ENCODE measurements around the gene CHI3L1. TPM values are rescaled to one million over a fixed set of nuclear protein-coding genes. Genes with fewer than 3 reads are reported as not detected.

The CHI3L1 gene
- total RNA-seq, 4 donors from 2014 or later = 7.3 to 625 (median 33.2) TPM

DNA sequence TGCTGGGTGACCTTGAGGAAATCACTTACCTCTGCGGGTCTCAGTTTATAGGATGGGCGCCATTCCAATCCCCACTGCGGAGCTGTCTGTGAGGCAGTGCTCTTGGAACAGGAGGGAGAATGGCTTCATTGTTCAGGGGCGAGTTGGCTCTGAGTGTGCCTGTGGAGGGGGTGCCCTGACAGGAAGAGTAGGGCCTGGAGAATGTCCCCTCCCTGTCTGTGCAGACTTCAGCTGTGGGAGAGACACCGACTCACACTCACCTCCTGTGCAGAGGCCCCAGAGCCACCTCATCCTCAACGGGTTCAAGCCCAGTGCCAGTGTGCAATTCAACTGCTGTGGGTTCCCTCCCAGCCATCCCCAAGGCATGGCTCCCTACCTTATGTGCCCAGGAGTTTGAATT, 41.8 kb downstream of the CHI3L1 start:
- TF ChIP-seq, protein P1, sequence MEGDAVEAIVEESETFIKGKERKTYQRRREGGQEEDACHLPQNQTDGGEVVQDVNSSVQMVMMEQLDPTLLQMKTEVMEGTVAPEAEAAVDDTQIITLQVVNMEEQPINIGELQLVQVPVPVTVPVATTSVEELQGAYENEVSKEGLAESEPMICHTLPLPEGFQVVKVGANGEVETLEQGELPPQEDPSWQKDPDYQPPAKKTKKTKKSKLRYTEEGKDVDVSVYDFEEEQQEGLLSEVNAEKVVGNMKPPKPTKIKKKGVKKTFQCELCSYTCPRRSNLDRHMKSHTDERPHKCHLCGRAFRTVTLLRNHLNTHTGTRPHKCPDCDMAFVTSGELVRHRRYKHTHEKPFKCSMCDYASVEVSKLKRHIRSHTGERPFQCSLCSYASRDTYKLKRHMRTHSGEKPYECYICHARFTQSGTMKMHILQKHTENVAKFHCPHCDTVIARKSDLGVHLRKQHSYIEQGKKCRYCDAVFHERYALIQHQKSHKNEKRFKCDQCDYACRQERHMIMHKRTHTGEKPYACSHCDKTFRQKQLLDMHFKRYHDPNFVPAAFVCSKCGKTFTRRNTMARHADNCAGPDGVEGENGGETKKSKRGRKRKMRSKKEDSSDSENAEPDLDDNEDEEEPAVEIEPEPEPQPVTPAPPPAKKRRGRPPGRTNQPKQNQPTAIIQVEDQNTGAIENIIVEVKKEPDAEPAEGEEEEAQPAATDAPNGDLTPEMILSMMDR (IDR thresholded peaks at IDR 0.05; ENCODE audit: low read depth) = no peak

DNA sequence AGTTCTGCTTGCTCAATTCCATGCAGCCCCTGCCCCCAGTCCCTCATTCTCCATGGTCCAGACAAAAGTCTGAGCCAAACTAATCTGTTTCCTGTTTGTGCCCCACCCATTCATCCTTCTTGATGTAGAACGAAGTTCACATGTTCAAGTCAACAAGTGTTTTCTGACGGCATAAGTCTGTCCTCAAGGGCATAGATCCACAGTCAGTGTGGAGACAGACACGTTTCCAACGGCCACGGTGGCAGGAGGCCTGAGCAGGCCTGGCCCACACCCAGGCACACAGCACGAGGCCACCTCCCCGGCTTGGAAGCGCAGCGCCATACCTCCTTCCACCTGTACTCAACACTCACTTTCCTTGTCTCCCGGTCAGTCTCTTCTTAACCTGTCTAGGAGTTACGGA, 42.9 kb downstream of the CHI3L1 start:
- TF ChIP-seq, protein P1 (IDR thresholded peaks at IDR 0.05; ENCODE audit: low read depth) = no peak

DNA sequence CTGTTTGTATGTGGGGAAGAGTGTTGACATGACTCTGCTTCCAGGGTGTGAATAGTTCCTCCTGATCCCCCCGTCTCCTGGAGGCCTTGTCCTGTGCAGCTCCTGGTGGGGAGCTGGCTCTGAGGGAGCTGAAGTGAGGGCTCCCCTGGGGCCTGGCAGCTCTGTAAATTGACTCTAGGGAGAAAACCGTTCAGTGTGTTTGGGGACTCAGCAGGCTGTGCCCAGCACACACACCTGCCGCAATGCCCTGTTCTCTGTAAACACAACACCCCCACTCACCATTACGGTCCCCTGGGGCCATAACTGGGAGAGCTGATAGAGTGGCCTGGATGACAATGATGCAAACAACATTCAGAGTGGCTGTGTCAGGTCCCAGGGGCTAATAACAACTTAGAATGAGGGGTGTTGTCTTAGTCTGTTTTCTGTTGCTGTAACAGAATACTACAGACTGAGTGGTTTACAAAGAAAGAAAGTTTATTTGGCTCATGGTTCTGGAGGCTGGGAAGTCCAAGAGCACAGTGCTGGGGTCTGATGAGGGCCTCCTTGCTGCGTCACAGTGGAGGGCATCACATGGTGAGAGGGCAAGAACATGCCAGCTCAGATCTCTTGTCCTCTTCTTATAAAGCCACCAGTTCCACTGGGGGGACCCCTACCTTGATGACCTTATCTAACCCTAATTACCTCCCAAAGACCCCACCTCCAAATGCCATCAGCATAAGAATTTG, 43.7 kb downstream of the CHI3L1 start:
- TF ChIP-seq, protein P1 (IDR thresholded peaks at IDR 0.05; ENCODE audit: low read depth) = no peak

DNA sequence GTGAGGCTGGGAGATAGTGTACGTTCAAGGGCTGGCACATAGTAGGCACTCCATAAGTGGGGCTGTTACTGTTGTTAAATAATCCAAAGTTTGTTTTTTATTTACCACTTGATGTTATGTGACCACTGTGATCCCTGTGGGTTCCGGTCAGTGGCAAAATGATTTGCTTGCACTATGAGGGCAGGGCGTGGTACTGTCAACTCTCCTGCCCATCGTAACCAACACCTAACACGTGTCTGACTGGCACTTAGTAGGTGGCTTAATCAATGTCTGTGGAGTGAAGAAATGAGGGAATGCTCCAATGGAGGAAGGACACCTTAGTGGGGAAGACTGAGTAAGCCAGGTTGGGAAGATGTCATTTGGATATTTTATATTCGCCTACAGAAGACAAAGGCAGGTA, 44.4 kb downstream of the CHI3L1 start:
- TF ChIP-seq, protein P1 (IDR thresholded peaks at IDR 0.05; ENCODE audit: low read depth) = no peak

DNA sequence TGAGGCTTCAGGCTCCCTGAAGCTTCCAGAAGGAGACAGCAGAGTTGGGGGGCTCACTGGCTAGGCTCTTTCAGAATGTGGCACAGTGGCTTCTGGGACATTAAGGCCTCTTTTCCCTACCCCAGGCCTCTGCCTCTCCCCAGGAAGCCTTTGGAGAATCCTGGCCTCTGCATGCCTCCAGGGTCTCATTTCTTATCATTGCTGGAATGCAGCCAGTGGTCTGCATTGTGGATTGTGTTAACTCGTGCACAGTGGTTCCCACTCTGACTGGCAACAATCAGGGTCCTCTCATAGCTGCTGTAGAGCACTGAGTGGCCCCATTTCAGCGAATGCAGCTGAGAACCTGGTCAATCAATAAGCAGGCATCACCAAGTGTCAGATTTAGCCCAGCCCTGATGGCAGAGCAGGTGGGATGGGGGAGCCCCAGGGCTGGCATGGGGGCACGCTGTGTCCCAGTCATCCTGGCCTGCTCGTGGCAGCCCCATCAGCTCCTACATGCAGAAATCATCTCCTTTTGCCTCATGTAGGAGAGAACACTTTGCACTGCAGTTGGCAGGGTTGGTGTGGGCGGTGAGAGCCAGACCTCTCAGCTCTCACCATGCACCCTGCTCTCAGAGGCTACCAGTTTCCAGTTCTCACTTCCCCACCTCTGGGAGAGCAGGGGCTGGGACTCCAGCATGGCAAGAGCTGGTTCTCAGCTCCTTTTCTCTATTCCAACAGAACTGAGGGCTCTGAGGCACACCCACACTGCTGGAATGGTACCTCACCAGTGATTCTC, 45.6 kb downstream of the CHI3L1 start:
- TF ChIP-seq, protein P1 (IDR thresholded peaks at IDR 0.05; ENCODE audit: low read depth) = no peak

DNA sequence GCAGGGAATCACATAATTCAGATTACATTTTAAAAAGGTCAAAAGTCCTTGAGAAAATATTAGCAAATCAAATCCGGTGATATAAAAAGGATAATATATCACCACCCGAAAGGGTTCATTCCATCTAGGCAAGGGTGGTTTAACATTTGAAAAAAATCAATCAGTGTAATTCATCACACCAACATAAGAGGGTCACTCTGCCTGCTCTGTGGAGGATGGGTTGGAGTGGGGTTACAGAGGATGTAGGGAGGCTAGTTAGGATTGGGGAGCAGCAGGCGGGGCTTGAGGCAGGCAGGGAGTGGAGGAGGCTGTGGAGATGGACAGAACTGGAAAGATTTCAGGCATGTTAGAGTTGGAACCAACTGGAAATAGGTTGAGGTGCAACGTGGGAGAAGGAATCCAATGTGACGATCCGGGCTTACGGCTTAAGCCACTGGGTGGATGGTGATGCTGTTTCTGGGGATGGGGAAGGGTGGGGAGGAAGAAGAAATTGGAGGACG, 46.5 kb downstream of the CHI3L1 start:
- TF ChIP-seq, protein P1 (IDR thresholded peaks at IDR 0.05; ENCODE audit: low read depth) = no peak

DNA sequence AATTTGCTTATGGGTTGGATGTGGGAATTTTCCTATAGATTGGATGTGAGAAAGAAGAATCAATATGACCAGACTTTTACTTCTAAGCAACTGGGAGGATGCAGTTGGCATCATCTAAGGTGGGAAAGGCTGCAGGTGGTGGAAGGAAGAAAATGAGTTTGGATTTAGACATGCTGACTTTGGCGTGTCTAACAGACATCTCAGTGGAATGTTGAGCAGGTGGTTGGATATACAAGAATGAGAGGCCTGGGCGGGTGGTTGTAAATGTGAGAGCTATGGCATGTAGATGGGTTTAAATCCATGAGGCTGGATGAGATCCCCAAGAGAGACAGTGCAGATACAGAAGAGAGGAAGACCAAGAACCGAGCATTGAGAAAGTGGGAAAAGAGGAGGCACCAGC, 48.4 kb downstream of the CHI3L1 start:
- TF ChIP-seq, protein P1 (IDR thresholded peaks at IDR 0.05; ENCODE audit: low read depth) = no peak

Measured in subcutaneous adipose tissue (tissue), 4 donors.